ENCODE data around the gene TLL2.

DNA sequence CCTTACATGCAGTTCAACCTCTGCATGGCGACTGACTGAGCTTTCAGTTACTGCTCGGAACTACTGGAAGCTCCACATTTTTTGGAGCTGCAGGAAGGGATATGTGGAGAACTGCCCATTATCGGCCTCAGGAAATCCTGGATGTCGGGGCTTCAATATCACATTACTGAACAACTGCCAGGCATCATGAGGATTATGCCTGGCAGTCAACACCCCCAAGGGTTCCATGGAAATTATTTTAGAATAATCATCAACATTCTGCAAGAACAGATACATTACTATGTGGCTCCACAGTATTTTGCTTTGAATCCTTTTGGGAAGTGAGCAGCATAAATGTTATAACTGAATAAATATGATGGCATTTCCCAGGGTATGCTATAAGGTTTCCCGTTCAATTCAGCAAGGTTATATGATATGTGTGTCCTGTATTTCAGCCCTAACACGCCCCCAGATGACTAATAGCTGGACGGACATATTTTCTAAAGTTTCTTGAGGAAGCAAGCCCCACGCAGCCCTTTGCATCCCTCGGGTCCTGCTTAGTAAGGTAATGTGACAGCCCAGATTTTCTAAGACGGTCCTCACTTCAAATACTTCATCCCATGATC lies 101.9 kb downstream of the TLL2 start:
- TF ChIP-seq, protein P1, sequence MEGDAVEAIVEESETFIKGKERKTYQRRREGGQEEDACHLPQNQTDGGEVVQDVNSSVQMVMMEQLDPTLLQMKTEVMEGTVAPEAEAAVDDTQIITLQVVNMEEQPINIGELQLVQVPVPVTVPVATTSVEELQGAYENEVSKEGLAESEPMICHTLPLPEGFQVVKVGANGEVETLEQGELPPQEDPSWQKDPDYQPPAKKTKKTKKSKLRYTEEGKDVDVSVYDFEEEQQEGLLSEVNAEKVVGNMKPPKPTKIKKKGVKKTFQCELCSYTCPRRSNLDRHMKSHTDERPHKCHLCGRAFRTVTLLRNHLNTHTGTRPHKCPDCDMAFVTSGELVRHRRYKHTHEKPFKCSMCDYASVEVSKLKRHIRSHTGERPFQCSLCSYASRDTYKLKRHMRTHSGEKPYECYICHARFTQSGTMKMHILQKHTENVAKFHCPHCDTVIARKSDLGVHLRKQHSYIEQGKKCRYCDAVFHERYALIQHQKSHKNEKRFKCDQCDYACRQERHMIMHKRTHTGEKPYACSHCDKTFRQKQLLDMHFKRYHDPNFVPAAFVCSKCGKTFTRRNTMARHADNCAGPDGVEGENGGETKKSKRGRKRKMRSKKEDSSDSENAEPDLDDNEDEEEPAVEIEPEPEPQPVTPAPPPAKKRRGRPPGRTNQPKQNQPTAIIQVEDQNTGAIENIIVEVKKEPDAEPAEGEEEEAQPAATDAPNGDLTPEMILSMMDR (IDR thresholded peaks at IDR 0.05; ENCODE audit: borderline replicate concordance, extremely low read depth, low read length, poor library complexity, severe bottlenecking) = no peak
- no peak for TF ChIP-seq EZH2 (IDR thresholded peaks at IDR 0.05; ENCODE audit: borderline replicate concordance, low read depth, low read length, severe bottlenecking)
